ENCODE results near the gene LRRC1. TPM values are rescaled to one million over a fixed set of nuclear protein-coding genes. Genes with fewer than 3 reads are reported as not detected.

The LRRC1 gene
- total and polyA plus RNA-seq, 3 experiments from 2014 or later, result 1.6 to 2.5 (median 2.4) TPM

DNA sequence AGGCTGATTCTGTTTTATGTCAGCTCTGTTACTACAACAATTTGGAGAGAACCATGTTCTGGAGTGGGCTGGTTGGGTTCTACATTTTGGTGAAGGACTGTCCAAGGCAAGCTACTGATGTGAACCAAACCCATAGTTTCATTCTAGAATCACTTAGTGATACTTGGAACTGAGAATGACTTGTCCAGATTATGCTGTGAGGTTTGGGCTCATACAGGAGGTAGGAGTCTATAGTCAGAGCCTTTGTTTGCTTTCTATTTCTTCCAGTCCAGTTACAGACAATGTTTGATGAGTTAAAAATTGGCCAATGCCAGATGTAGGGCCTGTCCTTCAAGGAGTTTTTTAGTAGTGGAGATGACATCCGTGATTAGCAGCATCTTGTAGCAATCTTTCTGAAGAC is 97.9 kb downstream of the LRRC1 start:
- no peaks in the 10 kb centered on the region for H3K27me3 ChIP-seq (ENCODE audit: insufficient read depth, low read length, poor library complexity, severe bottlenecking)
- Mint-ChIP-seq H3K4me1 (peaks cover 7 to 13% (median 9%) of the 10 kb centered on the region in 3 donors), H3K36me3 (peaks cover 0 to 7% (median 5%) of the 10 kb centered on the region in 3 donors), H3K27me3 (no peaks in the 10 kb centered on the region), H3K27ac (no peak overlapping the region), H3K4me3 (no peak overlapping the region), H3K9me3 (no peaks in the 10 kb centered on the region)
- no peak overlapping the region for H3K27ac ChIP-seq (ENCODE audit: low read depth, low read length)
- no peaks in the 10 kb centered on the region for H3K36me3 ChIP-seq (ENCODE audit: insufficient read depth, low read length)
- ChIA-PET CTCF (no interaction called here), POLR2A (no interaction called here)
- H3K4me1 ChIP-seq (ENCODE audit: insufficient read depth, low read length), result no peaks in the 10 kb centered on the region
- H3K4me3 ChIP-seq (ENCODE audit: low read length), result no peak overlapping the region
- H3K9me3 ChIP-seq (ENCODE audit: low read length), result no peaks in the 10 kb centered on the region
- DNase-seq, result no peak

DNA sequence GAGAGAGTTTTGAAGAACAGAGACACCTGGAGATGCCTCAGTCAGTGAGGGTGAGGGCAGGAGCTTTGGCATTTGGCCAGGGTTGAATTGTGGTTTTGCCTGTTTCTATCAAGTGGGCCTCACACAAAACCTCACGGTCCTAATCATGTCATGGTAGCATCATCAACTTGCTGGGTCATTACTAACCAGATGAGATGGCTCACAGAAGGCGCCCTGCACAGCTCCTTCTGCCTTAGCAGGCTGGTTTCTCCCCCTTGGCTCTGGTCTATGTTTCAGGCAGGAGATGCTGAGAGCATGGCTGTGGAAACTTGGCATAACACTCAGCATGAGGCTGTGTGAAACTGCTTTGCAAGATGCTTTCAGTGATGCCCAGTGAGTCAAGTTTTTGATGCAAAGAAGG is 99.3 kb downstream of the LRRC1 start:
- Histone ChIP-seq H3K27ac (ENCODE audit: low read depth, low read length) (no peak overlapping the region), H3K9me3 (ENCODE audit: low read length) (no peaks in the 10 kb centered on the region), H3K27me3 (ENCODE audit: insufficient read depth, low read length, poor library complexity, severe bottlenecking) (no peaks in the 10 kb centered on the region), H3K4me1 (ENCODE audit: insufficient read depth, low read length) (no peaks in the 10 kb centered on the region), H3K36me3 (ENCODE audit: insufficient read depth, low read length) (no peaks in the 10 kb centered on the region), H3K4me3 (ENCODE audit: low read length) (no peak overlapping the region)
- H3K36me3 Mint-ChIP-seq, result peaks cover 0 to 12% (median 9%) of the 10 kb centered on the region in 3 donors
- no peaks in the 10 kb centered on the region for H3K9me3 Mint-ChIP-seq
- ChIA-PET CTCF (no interaction called here), POLR2A (no interaction called here)
- H3K27ac Mint-ChIP-seq, result peak overlapping the region in 1 of 8 donors; percentile 32
- peak in 1 of 5 donors; percentile 3 for DNase-seq
- no peak overlapping the region for H3K4me3 Mint-ChIP-seq
- peaks cover 7 to 13% (median 9%) of the 10 kb centered on the region in 3 donors for H3K4me1 Mint-ChIP-seq
- H3K27me3 Mint-ChIP-seq, result no peaks in the 10 kb centered on the region

DNA sequence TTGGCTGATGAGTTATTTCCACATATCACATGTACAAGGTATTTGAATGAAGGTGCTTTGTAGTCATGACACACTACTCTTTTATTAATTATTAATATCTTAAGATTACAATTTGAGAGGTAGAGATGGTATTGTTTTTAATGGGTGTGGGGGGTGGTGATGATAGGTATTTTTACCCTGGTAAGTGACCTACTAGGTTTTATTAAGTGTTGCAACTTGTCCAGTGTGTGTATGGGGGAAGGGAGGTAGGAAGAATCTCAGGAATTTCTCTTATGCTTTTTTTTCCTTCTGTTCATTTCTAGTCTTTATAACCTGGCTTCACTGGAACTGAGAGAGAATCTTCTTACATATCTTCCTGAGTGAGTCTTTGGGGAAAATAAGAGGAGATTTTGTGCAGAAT is 101.4 kb downstream of the LRRC1 start:
- Mint-ChIP-seq H3K27ac (no peak overlapping the region), H3K4me1 (peaks cover 7 to 13% (median 9%) of the 10 kb centered on the region in 3 donors), H3K36me3 (peaks cover 0 to 22% (median 9%) of the 10 kb centered on the region in 3 donors), H3K9me3 (no peaks in the 10 kb centered on the region), H3K4me3 (no peak overlapping the region), H3K27me3 (no peaks in the 10 kb centered on the region)
- ChIA-PET POLR2A (no interaction called here), CTCF (no interaction called here)
- Histone ChIP-seq H3K27ac (ENCODE audit: low read depth, low read length) (no peak overlapping the region), H3K4me1 (ENCODE audit: insufficient read depth, low read length) (no peaks in the 10 kb centered on the region), H3K9me3 (ENCODE audit: low read length) (no peaks in the 10 kb centered on the region), H3K4me3 (ENCODE audit: low read length) (no peak overlapping the region), H3K36me3 (ENCODE audit: insufficient read depth, low read length) (no peaks in the 10 kb centered on the region), H3K27me3 (ENCODE audit: insufficient read depth, low read length, poor library complexity, severe bottlenecking) (no peaks in the 10 kb centered on the region)
- no peak for DNase-seq

DNA sequence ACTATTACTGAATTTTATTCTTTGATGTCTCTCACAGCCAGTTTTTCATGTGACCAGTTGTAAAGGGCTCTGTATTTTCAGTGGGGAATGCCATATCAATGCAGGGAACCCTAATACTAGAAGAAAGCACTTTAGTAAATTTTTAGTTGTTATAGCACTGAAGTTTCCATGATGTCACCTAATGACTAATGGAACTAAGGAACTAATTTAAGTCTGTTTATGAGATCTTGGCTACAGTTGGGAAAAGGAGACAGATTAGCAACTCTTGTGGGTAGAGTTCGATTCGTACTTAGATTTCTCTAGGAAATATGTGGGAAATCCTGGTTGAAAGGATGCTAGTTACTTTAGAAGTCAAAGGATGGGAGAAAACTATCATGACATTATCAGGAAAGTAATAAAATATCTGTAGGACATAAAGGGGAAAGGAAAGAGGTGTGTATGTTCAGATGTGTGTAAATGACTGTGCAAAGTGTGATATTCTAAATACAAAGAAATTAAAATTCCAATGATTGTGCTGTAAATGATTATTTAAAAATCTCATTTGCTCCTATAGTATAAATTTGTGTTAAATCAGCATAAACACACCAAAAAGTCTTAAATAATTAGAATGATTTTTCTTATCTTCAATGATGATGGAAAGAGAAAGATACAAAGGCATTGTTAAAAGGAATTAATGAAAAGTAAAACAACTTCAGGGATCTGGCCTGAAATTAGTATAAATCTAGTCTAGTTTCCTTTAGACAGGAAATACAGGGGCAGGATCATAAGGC is 103.4 kb downstream of the LRRC1 start:
- Mint-ChIP-seq H3K27ac (no peak overlapping the region), H3K4me1 (peaks cover 7 to 9% (median 9%) of the 10 kb centered on the region in 3 donors), H3K4me3 (no peak overlapping the region), H3K9me3 (no peaks in the 10 kb centered on the region), H3K36me3 (peaks cover 3 to 27% (median 9%) of the 10 kb centered on the region in 3 donors), H3K27me3 (no peaks in the 10 kb centered on the region)
- H3K4me3 ChIP-seq (ENCODE audit: low read length), result no peak overlapping the region
- CTCF ChIA-PET, result no interaction called here
- H3K27me3 ChIP-seq (ENCODE audit: insufficient read depth, low read length, poor library complexity, severe bottlenecking), result no peaks in the 10 kb centered on the region
- H3K36me3 ChIP-seq (ENCODE audit: insufficient read depth, low read length), result no peaks in the 10 kb centered on the region
- no peaks in the 10 kb centered on the region for H3K9me3 ChIP-seq (ENCODE audit: low read length)
- DNase-seq, result no peak
- H3K27ac ChIP-seq (ENCODE audit: low read depth, low read length), result no peak overlapping the region
- POLR2A ChIA-PET, result no interaction called here
- H3K4me1 ChIP-seq (ENCODE audit: insufficient read depth, low read length), result no peaks in the 10 kb centered on the region

DNA sequence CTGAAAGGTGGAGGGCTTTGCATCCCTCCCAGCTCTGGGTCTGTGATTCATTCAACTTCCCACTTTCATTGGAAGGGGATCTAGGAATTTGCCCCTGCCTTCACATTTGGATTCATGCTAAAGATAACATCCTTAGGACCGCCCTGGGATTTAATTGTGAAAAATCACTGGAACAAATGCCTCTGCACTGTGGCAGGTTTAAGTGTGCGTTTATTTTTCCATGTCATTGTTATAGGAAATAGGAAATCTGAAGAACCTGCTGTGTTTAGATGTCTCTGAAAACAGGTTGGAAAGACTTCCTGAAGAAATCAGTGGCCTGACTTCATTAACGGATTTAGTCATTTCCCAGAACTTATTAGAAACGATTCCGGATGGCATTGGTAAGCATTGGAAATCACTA is 104.7 kb downstream of the LRRC1 start:
- no peak overlapping the region for H3K27ac Mint-ChIP-seq
- ChIA-PET CTCF (no interaction called here), POLR2A (no interaction called here)
- no peak overlapping the region for H3K4me3 Mint-ChIP-seq
- Histone ChIP-seq H3K27ac (ENCODE audit: low read depth, low read length) (no peak overlapping the region), H3K4me1 (ENCODE audit: insufficient read depth, low read length) (no peaks in the 10 kb centered on the region), H3K9me3 (ENCODE audit: low read length) (no peaks in the 10 kb centered on the region), H3K4me3 (ENCODE audit: low read length) (no peak overlapping the region), H3K27me3 (ENCODE audit: insufficient read depth, low read length, poor library complexity, severe bottlenecking) (no peaks in the 10 kb centered on the region), H3K36me3 (ENCODE audit: insufficient read depth, low read length) (no peaks in the 10 kb centered on the region)
- peaks cover 14 to 36% (median 17%) of the 10 kb centered on the region in 3 donors for H3K36me3 Mint-ChIP-seq
- H3K4me1 Mint-ChIP-seq, result no peaks in the 10 kb centered on the region
- H3K9me3 Mint-ChIP-seq, result no peaks in the 10 kb centered on the region
- no peak for DNase-seq
- H3K27me3 Mint-ChIP-seq, result no peaks in the 10 kb centered on the region

DNA sequence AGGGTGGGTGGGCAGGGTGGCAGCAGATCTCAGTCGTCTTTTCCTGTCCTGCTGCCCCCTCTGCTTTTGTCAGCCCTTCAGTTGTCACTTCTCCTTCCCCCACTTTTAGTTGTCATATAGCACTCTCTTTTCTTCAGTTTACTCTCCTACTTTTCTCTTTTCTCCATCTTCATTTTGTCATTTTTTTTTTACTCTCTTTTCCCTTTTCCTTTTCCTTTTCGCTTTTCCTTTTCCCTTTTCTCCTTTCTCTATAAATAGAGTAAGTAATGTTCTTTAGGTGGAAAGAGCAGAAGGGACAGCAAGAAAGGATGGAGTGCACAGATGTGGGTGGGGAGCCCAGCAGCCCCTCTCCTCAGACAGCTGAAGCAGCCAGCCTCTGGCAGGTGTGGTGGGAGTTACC is 108.6 kb downstream of the LRRC1 start:
- Mint-ChIP-seq H3K36me3 (peaks cover 24 to 39% (median 24%) of the 10 kb centered on the region in 3 donors), H3K4me1 (no peaks in the 10 kb centered on the region), H3K27me3 (no peaks in the 10 kb centered on the region), H3K4me3 (no peak overlapping the region), H3K27ac (no peak overlapping the region), H3K9me3 (no peaks in the 10 kb centered on the region)
- no peaks in the 10 kb centered on the region for H3K4me1 ChIP-seq (ENCODE audit: insufficient read depth, low read length)
- H3K36me3 ChIP-seq (ENCODE audit: insufficient read depth, low read length), result no peaks in the 10 kb centered on the region
- no peak overlapping the region for H3K27ac ChIP-seq (ENCODE audit: low read depth, low read length)
- DNase-seq, result no peak
- H3K4me3 ChIP-seq (ENCODE audit: low read length), result no peak overlapping the region
- H3K9me3 ChIP-seq (ENCODE audit: low read length), result no peaks in the 10 kb centered on the region
- H3K27me3 ChIP-seq (ENCODE audit: insufficient read depth, low read length, poor library complexity, severe bottlenecking), result no peaks in the 10 kb centered on the region
- ChIA-PET CTCF (no interaction called here), POLR2A (no interaction called here)

DNA sequence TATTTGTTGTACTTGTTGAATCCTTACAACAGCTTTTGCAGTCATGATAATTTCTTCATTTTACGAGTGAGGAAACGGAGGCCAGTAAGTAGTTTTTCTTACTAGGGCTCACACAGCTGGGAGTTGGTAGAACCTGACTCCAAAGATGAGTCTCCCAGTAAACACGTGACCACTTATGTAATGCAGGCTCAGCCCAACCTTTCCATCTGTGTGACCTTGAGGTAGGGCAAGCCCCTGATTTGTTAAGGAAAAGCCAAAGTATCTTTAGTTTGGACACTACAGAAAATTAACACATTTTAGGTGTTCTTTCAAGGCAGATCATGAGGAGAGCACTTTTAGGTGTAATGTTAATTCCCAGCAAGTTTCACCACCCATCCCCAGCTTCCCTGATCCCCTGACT is 111.3 kb downstream of the LRRC1 start:
- H3K4me3 ChIP-seq (ENCODE audit: low read length), result no peak overlapping the region
- no peaks in the 10 kb centered on the region for H3K27me3 ChIP-seq (ENCODE audit: insufficient read depth, low read length, poor library complexity, severe bottlenecking)
- H3K36me3 ChIP-seq (ENCODE audit: insufficient read depth, low read length), result no peaks in the 10 kb centered on the region
- no peak overlapping the region for H3K27ac Mint-ChIP-seq
- ChIA-PET CTCF (no interaction called here), POLR2A (no interaction called here)
- no peaks in the 10 kb centered on the region for H3K4me1 ChIP-seq (ENCODE audit: insufficient read depth, low read length)
- H3K4me3 Mint-ChIP-seq, result no peak overlapping the region
- H3K9me3 Mint-ChIP-seq, result no peaks in the 10 kb centered on the region
- H3K27me3 Mint-ChIP-seq, result no peaks in the 10 kb centered on the region
- DNase-seq, result no peak
- peaks cover 22 to 24% (median 24%) of the 10 kb centered on the region in 3 donors for H3K36me3 Mint-ChIP-seq
- H3K9me3 ChIP-seq (ENCODE audit: low read length), result no peaks in the 10 kb centered on the region
- H3K27ac ChIP-seq (ENCODE audit: low read depth, low read length), result no peak overlapping the region
- H3K4me1 Mint-ChIP-seq, result no peaks in the 10 kb centered on the region

DNA sequence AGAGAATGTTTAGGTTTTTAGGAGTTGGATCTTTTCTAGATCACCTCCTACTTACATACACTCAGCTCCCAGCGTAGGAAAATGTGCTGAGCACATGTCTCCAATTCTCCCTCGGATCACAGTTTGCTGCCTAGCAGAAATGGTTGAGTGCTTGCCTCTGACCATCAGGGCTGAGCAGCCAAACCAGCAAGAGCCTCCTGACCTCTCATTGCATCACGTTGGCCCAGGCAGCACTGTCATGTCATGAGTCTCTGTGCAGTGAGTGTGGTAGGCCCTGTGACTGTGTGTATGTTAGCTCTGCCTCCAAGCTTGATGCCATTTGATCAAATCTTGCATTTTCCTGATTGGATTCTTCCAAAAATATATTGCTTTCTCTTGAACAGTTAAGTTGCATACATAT is 112.0 kb downstream of the LRRC1 start:
- Histone ChIP-seq H3K27me3 (ENCODE audit: insufficient read depth, low read length, poor library complexity, severe bottlenecking) (no peaks in the 10 kb centered on the region), H3K4me1 (ENCODE audit: insufficient read depth, low read length) (no peaks in the 10 kb centered on the region), H3K27ac (ENCODE audit: low read depth, low read length) (no peak overlapping the region), H3K36me3 (ENCODE audit: insufficient read depth, low read length) (no peaks in the 10 kb centered on the region), H3K4me3 (ENCODE audit: low read length) (no peak overlapping the region), H3K9me3 (ENCODE audit: low read length) (no peaks in the 10 kb centered on the region)
- Mint-ChIP-seq H3K4me3 (no peak overlapping the region), H3K27me3 (no peaks in the 10 kb centered on the region), H3K36me3 (peaks cover 21 to 22% (median 22%) of the 10 kb centered on the region in 3 donors), H3K9me3 (no peaks in the 10 kb centered on the region), H3K4me1 (no peaks in the 10 kb centered on the region), H3K27ac (no peak overlapping the region)
- no peak for DNase-seq
- POLR2A ChIA-PET, result no interaction called here
- CTCF ChIA-PET, result no interaction called here

Measured in CD8-positive, alpha-beta memory T cell (primary cell).